SW 1271 (cell line): ENCODE data around the gene LDHD.

Source experiments
- DNase-seq, 2 experiments: peaks; one replicate each; lab custom pipeline; 2025; lab: John Stamatoyannopoulos, UW

The LDHD gene

DNA sequence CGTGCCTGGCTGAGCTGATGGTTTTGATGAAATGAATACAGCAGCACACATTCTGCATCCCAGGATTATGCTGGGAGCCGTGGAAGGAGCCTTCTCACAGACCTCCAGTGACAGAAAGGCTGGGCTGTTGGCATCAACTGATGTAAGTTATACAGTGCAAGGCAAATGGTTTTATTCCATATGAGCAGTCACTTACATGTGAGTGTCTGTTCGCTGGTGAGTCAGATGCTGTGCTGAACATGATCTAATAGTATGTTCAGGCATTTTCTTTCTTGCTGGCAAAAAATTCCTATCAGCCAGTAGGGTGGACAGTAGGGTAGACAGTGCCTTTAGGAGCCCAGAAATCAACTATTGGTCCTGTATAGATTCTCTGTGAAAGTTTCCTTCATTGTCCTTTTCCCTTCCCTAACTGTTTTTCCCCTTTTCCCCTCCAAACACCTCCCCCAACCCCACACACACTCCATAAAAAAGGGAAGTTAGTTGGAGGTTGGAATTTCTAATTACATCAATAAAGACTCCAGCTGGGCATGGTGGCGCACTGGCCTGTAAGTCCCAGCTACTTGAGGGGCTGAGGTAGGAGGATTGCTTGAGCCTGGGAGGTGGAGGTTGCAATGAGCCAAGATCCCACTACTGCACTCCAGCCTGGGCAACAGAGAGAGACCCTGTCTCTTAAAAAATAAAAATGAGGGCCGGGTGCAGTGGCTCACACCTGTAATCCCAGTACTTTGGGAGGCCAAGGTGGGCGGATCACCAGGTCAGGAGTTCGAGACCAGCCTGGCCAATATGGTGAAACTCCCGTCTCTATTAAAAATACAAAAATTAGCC lies 36.2 kb downstream of the LDHD start:
- no peak for DNase-seq

DNA sequence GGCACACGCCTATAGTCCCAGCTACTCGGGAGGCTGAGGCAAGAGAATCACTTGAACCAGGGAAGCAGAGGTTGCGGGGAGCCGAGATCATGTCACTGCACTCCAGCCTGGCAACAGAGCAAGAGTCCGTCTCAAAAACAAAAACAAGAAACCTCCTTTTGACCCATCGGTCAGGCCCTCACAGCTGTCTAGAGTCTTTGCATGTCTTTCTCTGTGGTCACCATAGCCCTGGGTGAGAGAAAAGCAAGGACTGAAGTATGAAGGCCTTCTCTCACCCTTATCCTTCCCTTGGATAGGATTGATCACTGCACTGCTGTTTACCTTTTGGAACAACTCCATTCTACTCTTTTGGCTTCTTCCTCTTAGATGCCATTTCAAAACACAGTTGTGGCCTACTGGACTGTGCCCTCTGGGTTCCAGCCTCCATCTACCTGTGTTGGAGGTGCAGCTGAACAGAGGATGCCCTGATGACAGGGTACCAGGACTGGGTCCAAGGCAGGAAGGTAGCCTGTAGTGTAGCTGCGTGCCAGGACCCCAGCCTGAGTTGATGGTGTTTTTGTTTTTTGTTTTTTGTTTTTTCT lies 37.1 kb downstream of the LDHD start:
- no peak for DNase-seq

DNA sequence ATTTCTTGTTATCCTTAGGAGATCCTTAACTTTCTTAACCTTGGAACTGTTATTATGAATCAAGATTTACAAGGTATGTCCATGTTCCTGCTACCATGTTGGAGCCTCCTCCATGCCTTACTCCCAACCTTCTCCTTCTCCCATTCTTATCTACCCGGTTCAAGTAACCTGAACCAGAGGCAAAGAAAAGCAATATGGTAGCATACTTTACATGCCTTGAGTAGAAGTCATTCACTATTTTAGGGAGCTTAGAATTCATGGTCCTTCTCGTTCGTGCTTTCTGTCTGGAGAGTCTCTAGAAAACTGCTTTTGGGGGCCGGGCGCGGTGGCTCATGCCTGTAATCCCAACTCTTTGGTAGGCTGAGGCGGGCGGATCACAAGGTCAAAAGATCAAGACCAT lies 37.7 kb downstream of the LDHD start:
- DNase-seq, result no peak

DNA sequence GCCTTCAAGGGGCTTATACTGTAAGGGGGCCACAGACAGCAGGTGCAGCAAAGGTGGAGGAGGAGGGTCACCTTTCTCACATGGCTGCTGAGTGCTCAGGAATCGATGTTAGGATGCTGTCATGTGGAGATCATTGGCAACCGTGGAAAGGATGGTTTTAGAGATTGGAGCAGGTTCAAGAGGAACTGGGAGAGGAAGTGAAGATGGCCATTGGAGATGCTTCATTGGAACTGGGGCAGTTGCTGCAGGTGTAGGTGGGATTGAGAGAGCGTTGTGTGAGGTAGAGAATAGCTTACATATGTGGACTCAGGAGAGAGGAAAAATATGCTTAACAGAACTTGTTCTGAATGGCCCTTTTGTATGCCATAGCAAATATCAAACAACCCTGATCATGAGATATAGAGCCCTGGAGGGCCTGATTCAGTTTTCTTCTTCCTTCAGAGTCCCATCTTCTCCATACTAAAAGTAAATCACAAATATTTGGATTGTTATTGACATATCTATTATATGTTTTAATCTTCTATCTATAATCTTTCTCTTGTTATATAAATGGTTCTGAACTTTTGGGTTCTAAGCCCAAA lies 40.8 kb downstream of the LDHD start:
- DNase-seq, result no peak

DNA sequence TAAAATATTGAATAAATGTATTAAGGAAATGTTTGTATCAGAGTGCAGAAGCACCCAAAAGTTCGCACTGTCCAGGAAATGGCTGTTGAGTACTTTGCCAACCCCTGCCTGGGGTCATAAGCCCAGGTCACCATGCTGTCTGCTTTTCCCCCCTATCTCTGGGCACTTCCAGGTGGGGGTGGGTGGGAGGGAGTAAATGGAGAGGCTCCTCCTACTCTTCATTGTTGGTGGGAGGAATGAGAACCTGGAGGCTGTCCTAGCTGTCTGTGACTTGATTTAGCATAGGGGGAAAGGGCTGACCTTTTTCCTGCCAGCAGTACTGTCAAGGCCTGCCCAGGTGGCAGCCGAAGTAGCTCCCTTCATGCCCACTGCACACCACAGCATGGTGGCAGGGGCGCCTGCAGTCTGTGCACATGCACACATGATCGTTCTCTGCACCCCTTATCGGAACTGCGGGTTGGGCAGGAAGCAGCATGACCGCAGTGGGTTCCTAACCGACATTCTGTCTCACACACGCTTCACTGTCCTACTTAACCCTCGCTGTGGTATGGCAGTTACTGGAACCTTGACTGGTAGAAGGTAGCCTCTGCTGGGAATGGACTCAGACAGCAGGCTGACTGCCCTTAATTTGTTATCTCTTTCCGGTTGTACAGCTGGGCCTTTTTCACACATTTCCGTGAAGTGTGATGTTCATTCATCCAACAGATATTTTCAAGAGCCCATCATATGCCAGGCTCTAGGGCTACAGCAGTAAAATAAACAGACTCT lies 41.5 kb downstream of the LDHD start:
- DNase-seq, result no peak

DNA sequence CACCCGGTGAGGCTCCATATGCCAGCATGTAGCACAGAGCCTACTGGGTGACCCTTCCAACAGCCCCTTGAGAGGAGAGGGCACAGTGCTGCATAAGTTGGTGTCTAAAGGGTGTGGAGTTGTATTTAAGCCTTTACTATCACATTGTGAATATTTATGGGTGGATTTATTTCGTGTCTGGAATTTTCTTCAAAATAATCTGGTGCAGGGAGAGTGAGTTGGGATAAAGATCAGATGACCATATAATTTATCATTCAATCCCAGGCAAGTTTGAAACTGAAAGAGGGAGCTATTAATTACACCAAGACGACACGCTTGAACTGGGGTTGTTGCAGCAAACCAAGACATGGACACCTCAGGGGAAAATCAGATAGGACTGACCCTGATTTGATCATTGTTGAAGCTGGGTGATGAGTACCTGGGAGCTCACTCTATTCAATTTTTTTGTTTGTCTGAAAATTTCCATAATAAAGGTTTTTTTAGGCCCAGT lies 42.2 kb downstream of the LDHD start:
- no peak for DNase-seq

DNA sequence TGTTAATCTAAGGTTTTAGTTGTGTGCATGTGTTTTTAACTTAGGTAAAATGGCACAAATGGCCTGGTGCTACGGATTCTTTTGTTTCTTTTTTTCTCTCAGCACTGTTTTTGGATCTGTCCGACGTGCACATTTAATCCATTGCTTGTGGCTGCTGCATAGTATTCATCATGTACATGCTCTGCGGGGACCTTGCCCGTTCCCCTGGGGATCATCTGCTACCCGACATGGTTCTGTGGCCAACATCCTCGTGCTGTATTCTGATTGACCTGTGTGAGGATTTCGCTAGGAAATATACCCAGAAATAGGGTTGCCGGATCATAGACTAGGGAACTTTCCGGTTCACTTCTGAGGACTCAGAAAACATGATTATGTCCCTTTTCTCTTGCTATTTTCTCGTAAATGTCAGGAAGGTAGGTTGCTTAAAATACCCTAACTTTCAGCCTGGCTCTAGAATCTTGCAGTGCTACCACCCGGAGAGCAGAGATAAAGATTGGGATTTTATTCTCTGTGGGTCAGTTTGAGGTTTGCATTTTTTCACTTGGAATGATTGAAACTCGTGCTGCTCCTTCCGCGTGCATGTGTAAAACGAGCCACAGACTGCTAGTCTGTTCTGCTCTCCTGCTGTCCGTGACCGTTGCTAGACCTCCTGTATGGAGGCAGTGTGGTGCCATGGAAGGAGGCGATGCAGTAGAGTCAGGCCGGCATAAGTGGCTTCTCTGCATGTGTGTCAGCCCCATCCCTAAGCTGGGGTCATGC lies 42.9 kb downstream of the LDHD start:
- no peak for DNase-seq

DNA sequence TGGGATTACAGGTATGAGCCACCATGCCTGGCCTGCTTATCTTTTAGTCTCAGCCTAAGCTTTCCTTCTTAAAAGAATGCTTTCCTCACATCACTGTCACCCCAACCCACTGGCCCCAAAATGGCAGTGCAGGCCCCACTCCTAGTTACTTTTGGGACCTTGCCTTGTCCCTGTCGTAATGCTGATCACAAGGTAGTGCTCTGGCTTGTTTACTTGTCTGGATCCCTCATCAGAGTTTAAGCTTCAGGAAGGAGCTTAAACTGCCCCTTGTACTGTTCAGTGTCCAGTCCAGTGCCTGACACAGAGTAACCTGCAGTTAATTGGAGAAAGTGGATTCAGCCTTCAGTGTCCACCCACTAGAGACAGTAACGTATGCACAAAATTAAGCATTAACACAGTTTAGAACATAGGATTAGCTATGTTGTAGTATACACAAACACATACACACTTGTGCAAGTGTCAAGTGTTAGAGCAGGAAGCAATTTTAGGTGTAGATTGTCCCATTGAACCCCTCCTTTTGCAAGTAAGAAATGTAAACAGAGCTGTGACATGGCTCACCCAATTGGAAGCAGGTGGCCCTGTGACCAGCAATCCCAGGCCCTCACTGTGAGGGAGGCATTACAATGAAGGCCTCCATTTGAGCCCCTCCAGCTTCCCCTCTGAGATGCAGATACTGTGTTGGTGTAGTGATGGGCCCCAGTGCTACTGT lies 44.2 kb downstream of the LDHD start:
- DNase-seq, result no peak

DNA sequence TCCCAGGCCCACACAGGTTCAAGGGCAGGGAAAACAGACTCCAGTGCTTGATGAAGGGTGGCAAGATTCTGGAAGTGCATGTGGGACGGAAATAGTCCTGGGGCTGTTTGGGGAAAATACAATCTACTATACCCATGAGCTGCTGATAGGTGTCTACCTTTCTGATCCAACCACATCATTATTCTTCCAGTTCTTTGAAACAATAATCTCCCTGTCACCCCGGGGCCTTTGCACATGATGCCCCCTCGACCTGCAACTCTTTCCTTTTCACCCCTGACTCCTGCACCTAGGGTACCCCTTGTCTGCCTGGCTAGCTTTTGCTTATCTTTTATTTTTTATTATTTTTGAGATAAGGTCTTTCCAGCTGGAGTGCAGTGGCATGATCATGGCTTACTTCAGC lies 45.0 kb downstream of the LDHD start:
- DNase-seq, result no peak

DNA sequence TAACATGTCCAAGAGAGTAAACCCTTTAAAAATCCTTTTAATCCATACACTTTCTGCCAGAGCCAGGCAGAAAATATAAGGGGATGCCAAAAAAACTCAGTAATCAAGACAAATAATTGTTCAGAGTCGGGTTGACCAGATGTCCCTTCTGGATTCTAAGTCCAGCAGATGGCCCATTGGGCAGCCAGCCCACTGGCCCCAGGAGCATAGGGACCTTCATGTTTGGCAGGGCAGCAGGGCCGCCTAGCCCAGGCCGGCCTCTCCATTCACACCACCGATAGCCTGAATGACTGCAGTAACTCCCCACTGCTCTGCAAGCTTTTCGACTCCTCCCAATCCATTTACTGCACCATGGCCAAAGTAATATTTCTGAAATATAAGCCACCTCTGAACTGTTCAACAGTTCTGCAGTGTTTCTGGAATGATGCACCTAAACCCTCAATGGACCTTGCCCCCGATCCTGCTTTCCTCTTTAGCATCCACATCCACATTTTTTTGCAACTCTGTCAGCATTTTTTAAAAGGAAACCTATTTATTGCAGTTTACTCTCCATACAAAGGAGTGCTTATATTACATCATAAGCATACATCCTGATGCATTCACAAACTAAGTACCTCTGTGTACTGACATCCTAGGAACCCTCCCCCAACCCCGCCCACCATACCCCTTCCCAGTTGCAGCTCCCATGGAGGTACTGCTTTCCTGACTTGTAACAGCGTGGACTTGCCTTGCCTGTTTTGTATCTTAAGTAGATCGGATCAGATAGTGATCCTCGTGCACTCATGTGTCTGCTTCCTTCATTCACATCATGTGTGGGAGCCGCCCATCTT lies 46.4 kb downstream of the LDHD start:
- no peak for DNase-seq

DNA sequence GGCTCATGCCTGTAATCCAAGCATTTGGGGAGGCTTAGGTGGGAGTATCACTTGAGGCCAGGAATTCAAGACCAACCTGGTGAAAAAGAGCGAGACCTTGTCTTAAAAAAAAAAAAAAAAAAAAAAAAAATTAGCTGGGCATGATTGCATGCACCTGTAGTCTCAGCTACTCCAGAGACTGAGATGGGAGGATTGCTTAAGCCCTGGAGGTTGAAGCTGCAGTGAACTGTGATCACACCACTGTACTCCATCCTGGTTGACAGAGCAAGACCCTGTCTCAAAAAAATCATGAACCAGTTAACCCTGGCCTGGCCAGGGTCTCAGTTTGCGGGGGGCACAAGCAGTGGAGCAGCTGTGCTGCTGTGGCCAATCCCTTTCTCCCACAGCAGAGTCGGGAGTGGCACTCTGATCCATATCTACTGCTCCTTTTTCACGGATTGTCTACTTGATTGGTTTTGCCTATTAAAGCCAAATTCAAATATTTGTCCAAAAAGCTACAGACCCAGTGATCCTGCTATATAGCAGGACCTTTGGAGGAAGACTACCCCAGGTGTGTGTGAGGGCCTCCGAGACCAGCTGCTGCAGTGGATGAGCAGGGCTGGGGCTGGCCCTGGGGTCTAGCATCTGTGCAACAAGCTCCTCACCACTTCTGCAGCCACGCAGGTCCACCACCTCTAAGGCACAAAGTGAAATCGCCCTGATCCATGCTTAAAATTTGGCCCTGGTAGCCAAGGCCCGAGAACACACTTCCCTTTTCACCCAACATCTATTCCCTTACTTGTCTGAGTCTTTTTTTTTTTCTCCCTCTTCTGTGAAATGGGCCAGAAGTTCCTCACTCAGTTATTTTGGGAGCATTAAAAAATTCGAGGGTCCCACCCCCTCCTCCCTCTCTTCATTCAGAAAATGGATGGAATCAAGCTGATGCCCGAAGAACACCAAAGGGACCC lies 48.2 kb downstream of the LDHD start:
- DNase-seq, result no peak

DNA sequence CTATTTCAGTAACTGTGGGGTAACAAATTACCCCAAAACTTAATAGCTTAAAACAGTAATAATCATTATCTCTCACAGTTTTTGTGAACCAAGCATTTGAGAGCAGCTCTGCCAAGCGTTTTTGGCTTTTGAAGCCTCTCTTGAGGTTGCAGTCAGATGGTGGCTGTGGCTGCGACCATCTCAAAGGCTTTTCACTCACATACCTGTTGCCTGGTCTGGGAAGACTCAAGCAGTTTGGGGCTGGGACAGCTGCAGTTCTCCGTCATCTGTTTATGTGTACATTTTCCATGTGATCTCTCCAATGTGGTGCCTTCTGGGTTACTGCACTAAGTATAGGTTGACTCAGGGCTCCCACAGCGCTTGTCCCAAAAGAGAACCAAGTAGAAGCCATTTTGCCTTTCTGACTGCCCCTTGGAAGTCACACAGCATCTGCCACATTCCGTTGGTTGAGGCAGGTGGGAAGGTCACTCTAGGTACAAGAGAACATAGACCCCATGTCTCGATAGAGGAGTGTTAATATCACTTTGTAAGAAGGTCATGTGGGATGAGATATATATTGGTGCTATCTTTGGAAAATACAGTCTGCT lies 49.6 kb downstream of the LDHD start:
- no peak for DNase-seq

DNA sequence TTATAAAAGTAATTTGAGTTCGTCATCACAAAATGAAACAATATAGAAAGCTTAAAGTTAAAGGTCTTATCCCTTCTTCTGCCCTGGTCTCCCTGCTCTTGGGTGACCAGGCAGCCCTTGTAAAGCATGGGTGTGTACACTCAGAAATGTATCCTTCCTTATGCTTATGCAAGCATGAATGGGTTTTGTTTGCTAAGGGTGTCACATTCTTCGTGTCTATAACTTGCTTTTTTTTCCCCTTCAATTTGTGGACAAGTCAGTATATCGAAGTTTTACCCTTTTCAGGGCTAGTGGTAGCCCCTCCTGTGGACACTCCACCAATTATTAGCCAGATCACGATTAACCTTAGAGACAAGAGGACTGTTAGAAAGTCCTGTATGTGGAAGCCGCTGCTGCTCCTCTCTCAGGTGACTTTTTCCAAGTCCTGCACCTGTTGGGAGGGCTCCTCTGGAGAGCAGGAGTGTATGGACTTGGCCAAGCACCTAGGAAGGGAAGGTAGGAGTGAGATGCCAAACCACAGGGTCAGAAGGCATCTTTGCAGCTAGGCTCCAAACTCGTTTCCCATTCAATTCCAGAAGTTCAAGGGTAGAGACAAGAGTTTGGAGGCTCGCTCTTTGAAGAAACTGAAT lies 50.9 kb downstream of the LDHD start:
- no peak for DNase-seq

DNA sequence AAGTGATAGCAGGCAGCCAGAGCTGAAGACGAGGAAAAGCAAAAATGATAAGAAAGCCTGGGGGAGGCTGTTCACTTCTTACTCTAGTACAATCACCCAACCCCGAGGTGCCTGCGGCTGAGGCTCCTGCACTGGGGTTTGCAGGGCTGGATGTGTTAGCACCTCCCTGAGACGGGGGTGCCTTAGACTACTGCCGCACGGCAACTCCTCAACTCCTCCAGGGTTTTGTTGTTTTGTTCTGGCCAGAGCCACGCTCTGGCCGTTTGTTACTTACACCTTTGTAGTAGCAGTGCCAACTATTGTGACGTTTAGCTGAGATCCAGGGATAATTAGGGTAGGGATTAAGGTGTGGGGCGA lies 51.5 kb downstream of the LDHD start:
- no peak for DNase-seq

DNA sequence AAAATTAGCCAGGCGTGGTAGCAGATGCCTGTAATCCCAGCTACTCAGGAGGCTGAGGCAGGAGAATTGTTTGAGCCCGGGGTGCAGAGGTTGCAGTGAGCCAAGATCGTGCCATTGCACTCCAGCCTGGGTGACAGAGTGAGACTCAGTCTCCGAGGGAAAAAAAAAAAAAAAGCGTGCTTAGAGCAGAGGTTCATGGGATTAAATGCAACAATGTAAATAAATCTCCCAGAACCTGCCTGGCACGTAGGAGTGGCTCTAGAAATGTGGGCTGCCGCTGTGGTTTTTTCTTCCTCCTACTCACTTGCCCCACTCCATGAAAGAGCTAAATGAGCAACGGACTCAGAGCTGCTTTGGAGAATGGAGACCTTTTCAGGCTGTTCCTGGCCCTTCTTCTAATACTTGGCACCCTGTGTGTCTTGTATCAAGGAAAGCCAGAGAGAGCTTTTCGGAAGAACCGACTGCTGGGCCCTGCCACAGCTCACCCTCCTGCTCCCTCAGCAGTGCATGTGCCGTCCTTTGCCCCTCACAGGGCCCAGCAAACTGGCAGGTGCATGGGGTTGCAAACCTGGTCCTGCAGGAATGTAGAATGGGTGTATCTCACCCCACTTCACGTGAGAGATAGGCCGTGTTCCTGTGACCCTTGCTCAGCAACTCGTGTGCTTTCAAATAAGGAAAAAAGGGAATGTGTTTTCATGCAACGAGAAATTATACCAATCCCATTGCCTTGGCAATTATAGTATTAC lies 52.0 kb downstream of the LDHD start:
- no peak for DNase-seq

DNA sequence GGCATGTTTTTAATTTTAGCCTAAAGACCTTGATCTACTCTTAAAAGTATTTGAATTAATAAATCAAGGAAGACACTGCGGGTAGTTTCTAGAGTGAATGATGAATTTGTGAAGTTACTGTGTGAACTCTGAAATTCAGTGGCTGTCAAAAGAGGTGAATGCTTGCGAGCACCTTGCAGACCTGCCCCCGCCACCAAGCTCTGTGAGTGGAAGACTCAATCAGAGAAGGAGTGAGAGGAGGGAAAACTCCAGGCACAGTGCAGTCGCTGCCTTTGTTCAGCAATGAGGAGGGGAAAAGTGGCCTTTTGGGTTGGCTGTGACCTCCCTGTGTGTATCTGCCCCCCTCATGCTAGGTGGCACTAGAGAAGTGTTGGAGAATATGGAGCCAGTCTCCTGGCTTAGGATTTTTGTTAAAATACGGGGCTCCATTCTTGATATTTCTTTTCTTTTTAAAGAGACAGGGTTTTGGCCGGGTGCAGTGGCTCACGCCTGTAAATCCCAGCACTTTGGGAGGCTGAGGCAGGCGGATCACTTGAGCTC lies 53.0 kb downstream of the LDHD start:
- DNase-seq, result no peak

DNA sequence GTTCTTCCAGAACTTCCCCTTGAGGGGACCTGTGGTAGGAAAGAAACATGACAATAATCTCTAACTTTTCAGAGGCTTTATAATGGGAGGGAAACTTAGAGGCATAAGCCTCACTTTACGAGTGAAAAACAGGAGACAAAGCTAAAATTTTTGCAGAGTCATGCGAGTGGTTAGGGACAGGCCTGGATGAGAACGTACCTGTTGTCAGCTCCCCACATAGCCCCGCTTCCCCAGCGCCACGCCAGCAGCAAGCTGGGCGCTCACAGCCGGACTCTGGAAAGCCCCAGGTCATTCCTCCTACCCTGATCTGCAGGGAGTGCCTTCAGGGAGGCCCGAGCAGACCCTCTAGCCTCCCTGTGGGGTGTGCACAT lies 53.6 kb downstream of the LDHD start:
- DNase-seq, result no peak
